ENCODE data around the gene PDS5B.

PDS5B gene

DNA sequence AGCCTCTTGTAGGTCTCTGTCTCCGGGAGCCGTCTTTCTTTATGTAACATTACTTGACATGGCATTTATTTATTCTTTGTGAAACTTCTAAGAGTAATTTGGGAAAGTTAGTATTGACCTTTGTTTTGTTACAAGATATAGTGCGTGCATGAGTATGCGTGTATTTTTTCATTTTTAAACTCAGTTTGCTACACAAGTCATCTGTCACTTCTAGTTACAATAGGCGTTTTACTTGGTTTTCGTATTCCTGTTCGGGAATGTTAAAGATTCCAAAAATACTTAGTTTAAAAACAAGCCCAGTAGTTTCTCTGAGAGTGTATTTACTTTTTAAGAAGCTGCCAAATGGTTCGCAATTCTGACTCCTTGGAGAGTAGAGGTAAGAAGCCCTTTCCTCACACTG lies 3.2 kb downstream of the PDS5B start:
- DNase-seq, result no peak

DNA sequence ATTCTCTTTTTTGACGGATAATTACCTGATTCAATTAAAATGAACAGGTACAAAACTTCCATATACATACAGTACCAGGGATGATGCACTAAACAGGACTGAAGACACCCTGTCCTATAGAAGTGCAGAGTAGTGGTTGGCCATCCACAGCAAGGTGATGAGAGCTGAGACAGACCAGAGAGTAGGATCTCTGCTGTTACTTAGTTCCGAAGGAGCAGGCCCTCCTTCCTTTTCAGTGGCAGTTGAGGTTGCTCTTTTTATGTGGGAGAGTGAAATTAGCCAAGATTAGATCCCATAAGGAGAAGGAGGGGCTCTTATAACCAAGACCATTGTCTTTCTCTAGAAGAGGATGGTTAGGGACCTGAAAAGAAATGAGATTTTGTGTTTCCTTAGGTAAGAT lies 4.0 kb downstream of the PDS5B start:
- DNase-seq, result no peak

DNA sequence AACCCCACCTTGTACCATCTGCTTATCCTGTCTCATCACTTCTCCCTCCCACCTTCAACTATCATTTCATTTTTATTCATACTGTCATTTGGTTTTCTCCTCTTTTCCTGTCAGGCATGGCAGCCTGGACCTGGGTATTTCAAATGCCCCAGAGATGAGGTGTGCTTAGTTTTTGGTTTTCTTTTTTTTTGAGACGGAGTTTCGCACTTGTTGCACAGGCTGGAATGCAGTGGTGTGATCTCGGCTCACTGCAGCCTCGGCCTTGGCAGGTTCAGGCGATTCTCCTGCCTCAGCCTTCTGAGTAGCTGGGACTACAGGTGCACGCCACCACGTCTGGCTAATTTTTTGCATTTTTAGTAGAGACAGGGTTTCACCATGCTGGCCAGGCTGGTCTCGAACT lies 5.8 kb downstream of the PDS5B start:
- no peak for DNase-seq

DNA sequence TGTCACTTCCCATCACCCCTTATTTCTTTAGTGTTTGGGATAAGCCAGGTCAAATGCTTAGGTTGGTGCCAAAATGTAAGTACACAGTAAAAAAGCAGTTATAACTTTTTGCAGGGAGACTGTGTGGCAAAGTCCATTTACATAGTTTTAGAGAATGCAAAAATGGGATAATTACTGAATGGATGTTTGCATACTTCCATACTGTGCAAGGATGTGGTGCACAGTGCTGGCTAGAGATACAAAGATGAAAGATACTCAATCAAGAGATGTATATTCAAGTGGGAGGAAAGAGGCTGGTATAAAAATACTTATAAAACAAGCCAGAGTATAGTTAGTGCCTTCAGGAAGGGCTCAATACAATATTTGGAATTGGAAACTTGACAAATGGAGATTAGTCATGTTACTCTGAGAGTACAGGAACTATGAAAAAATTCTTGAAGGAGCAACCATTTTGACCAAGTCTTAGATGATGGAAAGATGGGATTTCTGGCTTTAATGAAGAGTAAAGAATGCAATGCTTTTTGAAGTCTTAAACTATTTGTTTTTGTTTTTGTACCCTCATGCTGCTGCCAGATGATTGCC lies 8.0 kb downstream of the PDS5B start:
- DNase-seq, result no peak

DNA sequence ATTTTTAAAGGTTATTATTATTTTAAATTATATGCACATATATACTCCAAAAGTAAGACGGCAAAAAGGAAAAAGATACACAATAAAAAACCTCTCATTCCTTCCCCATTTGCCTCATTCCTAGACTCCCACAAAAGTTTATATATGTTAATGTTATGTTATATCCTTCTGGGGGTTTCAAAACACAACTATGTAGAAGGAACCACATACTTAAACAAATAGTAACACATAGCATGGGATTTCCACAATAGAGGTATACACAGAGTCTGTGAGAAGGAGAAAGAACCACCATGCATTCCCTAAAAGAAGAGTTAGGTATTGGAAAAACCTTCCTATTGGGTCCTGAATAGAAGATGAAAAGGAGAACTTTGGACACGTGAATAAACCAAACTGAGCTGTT lies 9.1 kb downstream of the PDS5B start:
- DNase-seq, result no peak

DNA sequence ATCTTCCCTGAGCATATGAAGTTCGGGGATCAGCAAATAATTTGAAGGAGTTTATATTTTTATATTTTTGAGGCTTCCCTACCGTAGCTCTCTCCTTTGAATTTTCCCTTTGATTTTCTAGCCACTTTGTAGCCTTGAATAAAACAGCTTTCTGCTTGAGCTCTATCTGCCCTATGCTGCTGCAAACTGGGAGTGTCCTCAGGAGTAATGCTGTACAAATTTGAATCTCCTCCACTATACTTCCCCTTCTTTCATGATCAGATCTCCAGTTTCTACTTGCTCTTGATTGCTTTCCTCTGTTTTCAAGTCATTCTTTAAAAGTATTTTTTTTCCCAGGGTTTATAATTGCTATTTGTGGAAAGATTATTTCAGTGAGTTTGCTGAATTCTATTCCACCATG lies 14.6 kb downstream of the PDS5B start:
- no peak for DNase-seq

DNA sequence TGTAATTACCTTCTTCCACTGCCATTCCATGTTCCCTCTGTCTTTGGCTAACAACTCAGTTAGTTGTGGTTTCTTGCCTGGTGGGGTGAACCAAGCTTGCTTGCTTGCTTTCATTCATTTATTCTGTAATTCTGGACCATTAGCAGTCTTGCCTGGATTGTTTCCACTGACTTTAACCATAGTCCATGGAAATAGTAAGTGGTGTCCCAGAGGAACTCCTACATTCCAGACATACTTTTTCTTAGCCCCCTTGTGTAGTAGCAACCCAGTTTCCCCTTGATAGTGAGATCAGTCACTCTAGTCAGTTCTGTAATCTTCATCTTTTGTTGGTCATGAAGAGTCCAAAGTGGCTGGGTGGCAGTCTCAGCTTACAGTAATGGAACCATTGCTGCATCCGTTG lies 23.2 kb downstream of the PDS5B start:
- no peak for DNase-seq

DNA sequence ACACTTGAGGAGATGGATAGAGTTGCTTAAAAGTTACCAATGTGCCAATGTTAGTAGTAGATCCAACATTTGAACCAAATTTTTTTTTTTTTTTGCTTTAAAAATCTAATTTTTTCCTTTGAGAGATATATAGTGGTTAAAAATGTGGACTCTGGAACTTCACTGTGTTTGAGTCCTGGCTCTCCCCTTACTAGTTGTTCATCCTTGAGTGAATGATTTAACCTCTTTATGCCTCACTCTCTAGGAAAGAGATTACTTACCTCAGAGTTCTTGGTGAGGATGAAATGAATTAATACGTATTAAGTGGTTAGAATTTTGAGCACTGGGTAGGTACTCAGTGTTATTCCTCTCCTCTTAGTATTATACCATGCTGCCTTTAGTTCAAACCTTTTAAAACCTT lies 24.3 kb downstream of the PDS5B start:
- no peak for DNase-seq

DNA sequence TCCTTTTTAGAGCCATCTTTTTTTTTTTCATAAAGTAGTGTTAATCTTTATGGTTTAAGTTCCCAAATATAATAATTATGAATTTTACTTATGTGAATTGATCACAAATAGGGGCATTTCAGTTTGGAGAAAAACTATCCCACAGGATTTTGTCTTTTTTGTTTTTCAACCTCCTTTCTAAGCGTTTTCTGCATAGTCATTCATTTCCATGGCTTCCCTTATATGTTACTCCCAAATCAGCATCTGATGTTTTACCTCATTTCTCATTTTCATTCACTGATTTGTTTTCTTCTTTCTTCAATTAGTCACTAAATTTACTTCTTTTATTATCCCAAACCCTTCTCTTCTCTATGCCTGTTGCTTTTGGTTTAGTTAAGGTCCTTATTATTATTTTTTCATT lies 24.7 kb downstream of the PDS5B start:
- no peak for DNase-seq

DNA sequence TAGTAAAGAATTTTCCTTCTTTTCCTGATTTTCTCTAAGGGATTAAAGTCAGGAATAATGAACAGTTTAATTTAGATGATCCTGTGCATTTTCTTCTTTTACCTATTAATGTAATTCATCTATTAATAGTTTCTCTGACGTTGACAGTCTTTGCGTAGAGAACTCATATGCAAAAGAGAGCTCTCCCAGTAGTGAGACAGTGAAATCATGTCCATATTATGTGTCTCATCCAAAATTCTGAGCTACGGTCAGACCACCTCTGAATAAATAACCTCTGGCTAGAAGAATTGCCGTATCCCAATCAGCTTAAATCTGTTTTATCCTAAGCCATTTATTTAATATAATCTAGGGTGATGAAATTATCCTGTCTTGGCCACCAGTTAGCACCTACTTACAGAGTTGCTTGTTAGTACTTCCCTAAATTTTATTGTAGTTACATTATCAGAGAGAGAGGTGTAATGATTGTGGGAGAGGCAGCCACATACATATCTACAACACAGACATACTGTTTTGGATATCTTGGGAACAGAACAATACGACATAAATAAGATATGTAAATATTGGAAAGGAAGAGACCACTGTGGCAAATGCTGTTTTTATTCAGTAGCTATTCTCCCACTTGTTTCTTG lies 30.7 kb downstream of the PDS5B start:
- DNase-seq, result no peak

DNA sequence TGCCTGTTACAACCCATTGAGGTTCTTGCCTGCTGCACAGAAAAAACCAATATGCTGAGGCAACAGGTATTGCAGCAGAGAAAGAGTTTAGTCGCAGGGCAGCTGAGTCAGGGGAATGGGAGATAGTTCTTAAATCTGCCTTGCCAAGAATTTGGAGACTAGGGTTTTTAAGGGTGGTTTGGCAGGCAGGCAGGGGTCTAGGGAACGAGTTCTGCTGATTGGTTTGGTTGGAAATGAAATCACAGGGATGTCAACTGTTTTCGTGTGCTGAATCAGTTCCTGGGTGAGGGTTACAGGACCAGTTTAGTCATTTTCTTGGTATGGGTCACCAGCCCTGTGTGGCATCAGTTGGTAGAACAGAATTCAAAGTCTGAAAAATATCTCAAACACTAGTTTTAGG lies 36.6 kb downstream of the PDS5B start:
- DNase-seq, result no peak

DNA sequence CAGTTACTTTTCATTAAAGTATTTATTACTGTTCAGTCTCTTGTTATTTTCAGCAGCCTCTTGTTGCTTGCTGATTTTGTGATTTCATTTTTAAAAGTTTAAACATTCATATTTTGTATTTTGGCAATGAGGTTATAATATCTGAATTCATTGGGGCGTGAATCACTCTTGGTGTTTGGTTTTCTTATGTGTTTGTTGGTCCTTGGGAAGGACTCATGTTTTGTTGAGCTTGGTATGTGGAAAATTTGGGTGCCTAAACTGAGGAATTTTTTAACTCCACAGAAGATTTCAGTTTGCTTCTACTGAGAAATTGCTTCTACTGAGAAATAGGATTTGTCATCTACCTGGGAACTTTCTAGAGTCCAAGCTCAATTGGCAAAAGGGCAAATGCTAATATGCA lies 38.2 kb downstream of the PDS5B start:
- DNase-seq, result no peak

DNA sequence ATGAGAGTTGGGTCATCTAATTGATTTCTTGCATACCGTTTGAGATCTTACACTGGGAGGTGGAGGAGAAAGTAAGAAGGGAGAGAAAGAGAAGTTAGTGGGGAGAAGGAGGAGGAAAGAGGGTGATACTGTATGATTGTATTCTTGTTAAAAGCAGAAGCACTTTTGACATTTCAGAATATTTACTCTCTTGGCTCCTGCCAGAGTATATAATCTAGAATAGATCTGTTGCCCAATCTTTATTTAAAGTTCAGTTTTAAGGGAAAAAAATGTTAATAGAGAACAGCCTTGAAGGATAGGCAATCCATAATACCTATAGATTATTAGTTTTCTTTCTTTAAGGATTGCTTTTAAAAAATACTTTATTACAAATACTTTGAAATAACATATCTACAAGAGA lies 41.5 kb downstream of the PDS5B start:
- DNase-seq, result no peak

DNA sequence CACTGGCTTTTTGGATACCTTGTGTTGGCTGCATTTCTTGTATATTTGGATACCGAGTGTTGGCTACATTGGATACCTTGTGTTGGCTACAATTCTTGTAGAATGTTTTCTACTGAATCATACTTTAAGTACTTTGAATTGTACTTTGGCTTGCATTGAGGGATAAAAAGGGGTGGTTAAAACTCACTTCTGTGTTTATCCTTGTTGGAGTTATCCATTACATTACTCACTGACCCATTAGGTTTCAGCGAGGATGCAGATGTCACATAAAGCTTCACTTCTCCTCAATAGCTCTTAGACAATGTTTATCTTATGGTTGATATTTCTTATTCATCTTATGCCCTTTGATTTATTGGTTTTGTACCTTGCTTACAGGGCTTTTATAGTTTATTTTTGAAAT lies 43.1 kb downstream of the PDS5B start:
- DNase-seq, result no peak

DNA sequence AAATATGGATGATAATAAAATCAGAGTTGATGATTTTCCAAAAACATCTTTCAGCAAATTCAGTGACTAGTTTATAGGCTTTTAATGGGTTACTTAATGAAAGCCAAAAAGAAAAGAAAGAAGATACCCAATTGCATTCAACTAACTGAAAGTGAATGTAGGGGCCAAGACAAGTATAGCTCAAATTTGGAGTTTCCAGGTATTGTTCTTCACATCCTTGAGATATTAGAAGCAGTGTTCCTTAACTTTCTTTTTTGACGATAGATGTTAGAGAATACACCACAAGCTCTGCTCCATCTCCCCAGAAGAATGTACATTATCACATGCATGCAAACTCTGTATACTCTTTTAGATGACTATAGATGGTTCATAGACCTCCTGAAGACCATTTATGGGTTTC lies 43.6 kb downstream of the PDS5B start:
- no peak for DNase-seq

DNA sequence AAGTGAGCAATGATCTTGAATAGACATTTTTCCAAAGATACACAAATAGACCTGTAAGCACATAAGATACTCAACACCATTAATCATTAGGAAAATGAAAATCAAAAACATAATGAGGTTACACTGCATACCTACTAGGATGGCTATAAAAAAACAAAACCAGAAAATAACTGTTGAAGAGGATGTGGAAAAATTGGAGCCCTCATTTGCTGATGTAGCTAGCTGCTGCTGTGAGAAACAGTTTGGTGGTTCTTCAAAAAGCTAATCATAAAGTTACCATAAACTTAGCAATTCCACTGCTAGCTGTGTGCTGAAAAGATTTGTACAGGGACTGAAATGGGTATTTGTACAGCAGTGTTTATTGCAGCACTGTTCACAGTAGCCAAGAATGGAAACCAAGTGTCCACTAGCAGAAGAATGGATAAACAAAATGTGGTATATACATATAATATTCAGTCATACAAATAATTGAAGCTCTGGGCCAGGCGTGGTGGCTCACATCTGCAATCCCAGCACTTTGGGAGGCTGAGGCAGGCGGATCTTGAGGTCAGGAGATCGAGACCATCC lies 46.2 kb downstream of the PDS5B start:
- DNase-seq, result no peak

DNA sequence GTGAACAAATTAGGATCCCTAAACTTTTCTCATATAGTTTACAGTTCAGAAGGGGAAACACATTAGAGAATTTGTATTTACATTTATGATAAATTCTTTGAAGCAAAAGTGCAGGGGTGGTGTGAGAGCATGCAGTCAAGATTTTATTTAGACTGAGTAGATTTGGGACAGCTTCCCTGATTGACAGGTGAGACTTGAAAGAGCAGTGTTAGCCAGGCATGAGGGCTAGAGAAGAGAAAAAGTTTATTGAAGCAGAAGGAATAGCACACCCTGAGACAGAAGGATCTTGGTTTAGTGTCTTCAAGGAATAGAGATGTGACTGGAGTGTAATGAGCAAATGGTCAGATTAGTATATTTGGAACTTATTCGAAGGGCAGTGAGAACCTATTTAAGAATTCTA lies 50.5 kb downstream of the PDS5B start:
- no peak for DNase-seq

DNA sequence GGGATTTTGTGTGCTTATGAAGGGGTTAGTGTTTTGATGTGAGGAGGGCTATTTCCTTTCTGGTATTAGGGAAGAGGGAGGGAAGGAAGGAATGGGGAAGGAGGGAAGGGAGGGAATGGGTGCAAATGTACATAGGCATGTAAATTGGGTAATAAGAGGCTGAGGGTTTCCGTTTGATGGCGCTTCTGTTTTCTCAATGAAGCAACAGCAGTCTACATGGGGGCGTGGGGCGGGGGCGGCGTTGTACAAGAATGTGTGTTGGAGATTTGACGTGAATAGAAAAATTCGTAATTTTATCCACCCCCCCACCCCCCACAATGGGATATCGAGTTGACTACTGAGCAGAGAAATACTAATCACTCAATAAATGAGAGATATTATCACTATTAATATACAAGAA lies 52.5 kb downstream of the PDS5B start:
- no peak for DNase-seq

DNA sequence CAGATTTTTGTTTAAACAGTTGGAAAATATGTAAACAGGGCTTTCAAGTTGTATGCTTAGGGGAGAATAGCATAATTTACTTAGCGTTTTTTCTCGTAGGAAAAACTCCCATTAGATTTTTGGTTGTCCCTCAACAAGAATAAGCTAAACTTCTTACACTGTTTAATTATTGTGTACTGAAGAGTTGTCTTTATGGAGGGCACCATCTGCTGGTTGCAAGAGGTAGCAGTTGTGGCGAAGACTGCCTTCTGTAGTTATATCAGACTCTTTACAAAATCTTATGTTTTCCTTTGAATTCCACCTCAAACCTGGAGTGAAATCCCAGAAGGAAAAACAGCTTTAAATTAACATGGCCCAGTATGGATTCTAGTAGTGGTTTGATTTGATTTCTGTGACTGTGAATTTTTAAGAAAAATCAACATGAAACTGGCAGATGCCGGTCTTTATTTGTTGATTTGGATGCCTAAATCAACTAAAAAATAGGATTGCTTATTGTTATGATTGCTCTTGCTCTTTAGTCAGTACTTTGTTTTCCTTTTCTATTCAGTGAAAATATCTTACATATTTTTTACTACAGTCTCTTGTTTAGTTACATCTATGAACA lies 53.4 kb downstream of the PDS5B start:
- peak; percentile 47 for DNase-seq

DNA sequence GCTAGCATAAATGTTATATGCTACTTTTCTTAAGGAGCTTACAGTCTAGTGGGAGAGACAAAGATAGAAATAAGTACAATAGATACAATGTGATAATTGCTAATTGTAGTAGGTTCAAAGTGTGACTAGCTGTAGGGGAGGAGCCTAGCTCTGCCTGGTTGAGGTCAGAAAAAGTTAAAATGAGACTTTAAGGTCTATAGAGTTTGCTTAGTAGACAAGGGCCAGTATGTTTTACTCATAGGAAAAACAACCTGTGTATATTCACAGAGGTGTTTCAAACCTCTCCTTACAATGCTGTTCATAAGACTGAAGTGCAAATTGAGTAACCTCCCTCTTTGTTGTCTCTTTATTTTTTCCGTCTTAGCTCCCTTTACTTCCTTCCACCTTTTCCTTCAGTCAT lies 56.1 kb downstream of the PDS5B start:
- no peak for DNase-seq

DNA sequence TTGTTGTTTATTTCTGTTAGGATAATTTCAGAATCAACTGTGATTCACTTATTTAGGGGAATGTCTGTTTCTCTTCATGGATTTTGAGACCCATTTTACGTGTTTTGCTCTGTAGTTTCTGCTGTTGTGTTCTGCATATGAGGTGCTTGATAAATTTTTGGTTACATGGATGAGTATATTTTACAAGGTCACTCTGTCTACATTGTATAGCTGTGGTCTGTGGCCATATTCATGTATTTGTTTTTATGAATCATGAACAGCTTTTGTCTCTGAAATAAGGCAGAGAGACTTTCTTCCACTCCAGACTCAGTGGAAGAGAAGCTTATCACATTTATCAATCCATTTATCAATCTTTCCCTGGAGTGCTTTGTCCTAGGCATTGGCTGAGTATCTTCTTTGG lies 56.6 kb downstream of the PDS5B start:
- DNase-seq, result no peak

DNA sequence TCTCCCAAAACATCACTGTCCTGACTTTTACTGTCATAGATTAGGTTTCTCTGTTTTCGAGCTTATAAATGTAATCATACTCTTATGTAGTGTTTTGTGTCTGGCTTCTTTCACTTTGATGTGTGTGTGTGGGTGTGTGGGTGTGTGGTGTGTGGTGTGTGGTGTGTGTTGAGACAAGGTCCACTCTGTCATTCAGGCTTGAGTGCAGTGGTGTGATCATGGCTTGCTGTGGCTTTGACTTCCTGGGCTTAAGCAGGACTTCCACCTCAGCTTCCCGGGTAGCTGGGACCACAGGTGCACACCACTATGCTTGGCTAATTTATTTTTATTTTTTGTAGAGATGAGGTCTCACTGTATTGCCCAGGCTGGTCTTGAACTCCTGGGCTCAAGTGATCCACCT lies 59.6 kb downstream of the PDS5B start:
- DNase-seq, result no peak

DNA sequence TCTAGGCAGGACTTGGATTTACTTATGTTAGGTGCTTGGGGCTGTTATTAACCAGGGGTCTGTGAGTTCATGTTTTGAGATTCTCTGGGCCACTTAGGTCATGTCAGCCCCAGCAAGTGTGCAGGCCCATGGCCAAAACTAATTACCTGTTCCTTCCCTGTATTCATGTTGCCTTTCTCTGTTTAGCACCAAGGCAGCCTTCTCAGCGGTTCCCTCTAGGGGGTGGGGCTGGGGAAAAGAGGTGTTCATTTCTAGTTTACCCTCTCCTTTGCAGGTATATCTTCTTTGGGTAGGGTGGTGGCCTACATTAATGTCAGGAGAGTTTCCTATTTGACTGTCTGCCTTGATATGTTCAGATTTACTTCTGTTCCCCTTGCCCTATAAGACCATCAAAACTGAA lies 61.7 kb downstream of the PDS5B start:
- DNase-seq, result no peak

DNA sequence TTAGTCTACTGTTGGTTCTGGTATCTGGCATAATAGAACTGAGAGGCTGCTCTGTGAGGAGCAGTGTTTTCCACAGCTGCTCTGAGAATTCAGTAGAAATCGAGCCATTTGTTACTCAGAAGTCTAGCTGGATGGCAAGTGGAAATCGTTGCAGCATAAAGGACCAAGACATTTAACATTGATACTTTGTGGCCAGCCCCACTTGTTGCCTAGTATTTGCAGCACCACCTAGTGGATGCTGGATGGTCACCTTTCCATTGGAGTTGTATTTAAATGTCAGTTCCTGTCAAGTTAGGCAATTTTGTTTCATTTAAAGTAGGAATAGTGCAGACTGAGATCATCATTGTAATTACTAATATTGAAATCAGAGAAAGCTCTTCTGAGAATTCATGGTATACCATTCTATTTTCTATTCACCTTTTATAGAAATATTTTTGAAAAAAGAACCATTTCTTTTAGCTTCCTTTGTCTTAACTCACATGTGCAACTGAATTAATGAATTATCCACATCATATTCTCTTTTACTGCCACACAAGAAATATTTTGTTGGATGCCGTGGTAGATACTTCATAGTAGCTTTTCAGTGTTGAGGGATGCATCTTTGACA lies 64.6 kb downstream of the PDS5B start:
- peak; percentile 59 for DNase-seq

Data from RPMI8226 (cell line).